Smooth muscle cell (in vitro differentiated cells): Measurements from ENCODE around the gene IFI35. TPM values are rescaled to one million over a fixed set of nuclear protein-coding genes. Genes with fewer than 3 reads are reported as not detected.
"Not testable (repeated sequence)": the region's sequence is repeated elsewhere in the genome, so short reads cannot be mapped to it uniquely, and the experiment has no call there.

Experiments used
- DNase-seq: peaks from one replicate; lab custom pipeline; 2025; ENCODE audit not compliant: unreplicated experiment; lab: John Stamatoyannopoulos, UW
- H2AFZ ChIP-seq: fragments of 200-600 bp; sonication (generic); 2 replicates; pipeline ENCODE4 v1.6.0; 2016; ENCODE audit warnings: antibody characterized with exemption, low read depth, mild to moderate bottlenecking
- H3F3A ChIP-seq: fragments of 200-600 bp; sonication (generic); 2 replicates; pipeline ENCODE4 v1.6.0; 2017; ENCODE audit warnings: antibody characterized with exemption, low read depth
- H3K27ac ChIP-seq: fragments of 200-600 bp; sonication (generic); 2 replicates; pipeline ENCODE4 v1.5.1; 2016; ENCODE audit warnings: low read depth, mild to moderate bottlenecking
- H3K27me3 ChIP-seq: fragments of 200-600 bp; sonication (generic); 2 replicates; pipeline ENCODE4 v1.6.1; 2016; ENCODE audit warnings: low read depth, mild to moderate bottlenecking
- H3K36me3 ChIP-seq: fragments of 200-600 bp; sonication (generic); 2 replicates; pipeline ENCODE4 v1.5.1; 2016; ENCODE audit warnings: low read depth
- H3K4me1 ChIP-seq: fragments of 200-600 bp; sonication (generic); 2 replicates; pipeline ENCODE4 v1.5.1; 2016; ENCODE audit warnings: low read depth
- H3K4me2 ChIP-seq: fragments of 200-600 bp; sonication (generic); 2 replicates; pipeline ENCODE4 v1.6.0; 2016; ENCODE audit warnings: mild to moderate bottlenecking
- H3K4me3 ChIP-seq: fragments of 200-600 bp; sonication (generic); 2 replicates; pipeline ENCODE4 v1.5.1; 2016; ENCODE audit warnings: mild to moderate bottlenecking
- H3K79me2 ChIP-seq: fragments of 200-600 bp; sonication (generic); 2 replicates; pipeline ENCODE4 v1.6.0; 2016; ENCODE audit warnings: low read depth, mild to moderate bottlenecking
- H3K9ac ChIP-seq: fragments of 200-600 bp; sonication (generic); 2 replicates; pipeline ENCODE4 v1.6.0; 2016; ENCODE audit warnings: low read depth
- H3K9me3 ChIP-seq: fragments of 200-600 bp; sonication (generic); replicated peaks from 2 replicates; pipeline ENCODE4 v1.5.1; 2016; ENCODE audit warnings: low read depth
- H4K20me1 ChIP-seq: fragments of 200-600 bp; sonication (generic); 2 replicates; pipeline ENCODE4 v1.6.0; 2016; ENCODE audit warnings: low read depth
- WGBS: methylation state at CpG from one replicate; pipeline ENCODE4 v1.1.7; 2016; ENCODE audit warnings: low lambda C conversion rate; 5-methylcytosine and 5-hydroxymethylcytosine counted together
- polyA plus RNA-seq: library from polyadenylated mRNA; unstranded; fragments of >200 nt; fragmentation: Nextera tagmentation; extraction: Ambion mirVana; gene quantifications from 2 replicates; pipeline ENCODE4 v1.2.1, GENCODE V29; 2016
- total RNA-seq: library from RNA; depleted of rRNA; stranded (reverse); fragments of >200 nt; gene quantifications from 2 replicates; pipeline ENCODE4 v1.2.3, GENCODE V29; 2014
- TF ChIP-seq, protein P1 (sequence below): fragments of 200-600 bp; sonication (generic); IDR thresholded peaks from 2 replicates; pipeline ENCODE4 v1.5.1; 2017; ENCODE audit warnings: borderline replicate concordance, mild to moderate bottlenecking, antibody characterized with exemption; ENCODE audit not compliant: insufficient read depth, poor library complexity, severe bottlenecking

IFI35 gene
- total and polyA plus RNA-seq, 2 experiments from 2014 or later, result 1.9 to 6.3 TPM

DNA sequence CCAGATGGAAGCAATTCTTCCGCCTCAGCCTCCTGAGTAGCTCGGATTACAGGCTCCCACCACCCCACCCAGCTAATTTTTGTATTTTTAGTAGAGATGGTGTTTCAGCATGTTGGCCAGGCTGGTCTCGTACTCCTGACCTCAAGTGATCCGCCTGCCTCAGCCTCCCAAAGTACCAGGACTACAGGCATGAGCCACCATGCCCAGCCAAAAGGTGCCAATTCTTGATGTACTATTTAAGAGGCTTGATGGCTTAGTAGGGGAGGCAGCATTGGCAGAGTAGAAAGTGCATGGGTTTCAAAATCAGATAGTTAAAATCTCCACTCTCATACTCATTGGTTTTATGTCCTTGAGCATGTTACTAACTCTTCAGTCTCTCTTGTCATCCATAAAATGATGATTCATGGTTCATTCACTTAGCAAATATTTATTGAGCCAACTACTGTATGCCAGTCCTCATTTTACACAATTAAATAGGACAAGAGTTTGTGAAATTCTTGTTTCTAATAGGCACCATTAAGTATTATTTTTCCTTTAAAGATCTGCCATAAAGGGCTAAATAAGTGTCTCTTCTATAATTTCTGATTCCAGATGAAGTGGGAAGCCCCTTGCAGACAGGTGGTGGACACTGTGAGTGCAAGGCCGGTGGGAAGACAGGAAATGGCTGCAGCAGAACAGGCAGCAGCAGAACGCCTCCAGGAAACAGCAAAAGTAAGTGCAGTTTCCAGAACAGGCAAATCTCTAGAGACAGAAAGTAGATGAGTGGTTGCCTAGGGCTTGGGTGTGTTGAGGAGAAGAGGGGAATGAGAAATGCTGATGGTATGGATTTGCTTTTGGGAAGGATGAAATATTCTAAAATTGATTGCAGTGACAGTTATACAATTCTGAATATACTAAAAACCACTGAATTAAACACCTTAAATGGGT, 16.6 kb upstream of the IFI35 start:
- Histone ChIP-seq H3K27me3 (no peaks in the 10 kb centered on the region), H3K4me1 (no peaks in the 10 kb centered on the region), H4K20me1 (peaks cover 6% of the 10 kb centered on the region), H3K9ac (no peak overlapping the region), H2AFZ (no peak overlapping the region), H3F3A (peaks cover 9% of the 10 kb centered on the region), H3K36me3 (peaks cover 22% of the 10 kb centered on the region), H3K4me3 (no peak overlapping the region), H3K27ac (peak overlapping the region; percentile 4), H3K79me2 (peaks cover under 1% of the 10 kb centered on the region), H3K9me3 (no peaks in the 10 kb centered on the region), H3K4me2 (no peak overlapping the region)
- TF ChIP-seq, protein P1, sequence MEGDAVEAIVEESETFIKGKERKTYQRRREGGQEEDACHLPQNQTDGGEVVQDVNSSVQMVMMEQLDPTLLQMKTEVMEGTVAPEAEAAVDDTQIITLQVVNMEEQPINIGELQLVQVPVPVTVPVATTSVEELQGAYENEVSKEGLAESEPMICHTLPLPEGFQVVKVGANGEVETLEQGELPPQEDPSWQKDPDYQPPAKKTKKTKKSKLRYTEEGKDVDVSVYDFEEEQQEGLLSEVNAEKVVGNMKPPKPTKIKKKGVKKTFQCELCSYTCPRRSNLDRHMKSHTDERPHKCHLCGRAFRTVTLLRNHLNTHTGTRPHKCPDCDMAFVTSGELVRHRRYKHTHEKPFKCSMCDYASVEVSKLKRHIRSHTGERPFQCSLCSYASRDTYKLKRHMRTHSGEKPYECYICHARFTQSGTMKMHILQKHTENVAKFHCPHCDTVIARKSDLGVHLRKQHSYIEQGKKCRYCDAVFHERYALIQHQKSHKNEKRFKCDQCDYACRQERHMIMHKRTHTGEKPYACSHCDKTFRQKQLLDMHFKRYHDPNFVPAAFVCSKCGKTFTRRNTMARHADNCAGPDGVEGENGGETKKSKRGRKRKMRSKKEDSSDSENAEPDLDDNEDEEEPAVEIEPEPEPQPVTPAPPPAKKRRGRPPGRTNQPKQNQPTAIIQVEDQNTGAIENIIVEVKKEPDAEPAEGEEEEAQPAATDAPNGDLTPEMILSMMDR, result no peak
- no peak for DNase-seq
- 93% methylated on average over 6 of the region's 6 CpGs for WGBS

DNA sequence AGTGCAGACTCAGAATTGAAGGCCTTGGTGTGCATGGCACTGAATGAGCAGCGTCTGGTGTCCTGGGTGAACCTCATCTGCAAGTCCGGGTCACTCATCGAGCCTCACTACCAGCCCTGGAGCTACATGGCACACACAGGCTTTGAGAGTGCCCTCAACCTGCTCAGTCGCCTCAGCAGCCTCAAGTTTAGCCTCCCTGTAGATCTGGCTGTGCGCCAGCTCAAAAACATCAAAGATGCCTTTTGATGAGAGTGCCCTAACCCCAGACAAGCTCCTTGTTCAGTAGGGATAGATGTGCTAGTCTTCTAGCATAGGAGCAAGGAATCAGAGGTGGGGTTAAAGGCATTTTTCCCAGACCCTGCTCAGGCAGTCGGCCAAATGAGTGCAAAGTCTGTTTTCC, 15.1 kb upstream of the IFI35 start:
- H2AFZ ChIP-seq, result no peak overlapping the region
- H4K20me1 ChIP-seq, result no peaks in the 10 kb centered on the region
- TF ChIP-seq, protein P1, result no peak
- DNase-seq, result no peak
- H3K9me3 ChIP-seq, result no peaks in the 10 kb centered on the region
- WGBS, result 97% methylated on average over 6 of the region's 6 CpGs
- no peaks in the 10 kb centered on the region for H3K4me1 ChIP-seq
- H3K79me2 ChIP-seq, result no peaks in the 10 kb centered on the region
- peaks cover 9% of the 10 kb centered on the region for H3F3A ChIP-seq
- no peak overlapping the region for H3K9ac ChIP-seq
- no peaks in the 10 kb centered on the region for H3K27me3 ChIP-seq
- peaks cover 22% of the 10 kb centered on the region for H3K36me3 ChIP-seq
- H3K4me3 ChIP-seq, result no peak overlapping the region
- H3K4me2 ChIP-seq, result no peak overlapping the region
- H3K27ac ChIP-seq, result no peak overlapping the region

DNA sequence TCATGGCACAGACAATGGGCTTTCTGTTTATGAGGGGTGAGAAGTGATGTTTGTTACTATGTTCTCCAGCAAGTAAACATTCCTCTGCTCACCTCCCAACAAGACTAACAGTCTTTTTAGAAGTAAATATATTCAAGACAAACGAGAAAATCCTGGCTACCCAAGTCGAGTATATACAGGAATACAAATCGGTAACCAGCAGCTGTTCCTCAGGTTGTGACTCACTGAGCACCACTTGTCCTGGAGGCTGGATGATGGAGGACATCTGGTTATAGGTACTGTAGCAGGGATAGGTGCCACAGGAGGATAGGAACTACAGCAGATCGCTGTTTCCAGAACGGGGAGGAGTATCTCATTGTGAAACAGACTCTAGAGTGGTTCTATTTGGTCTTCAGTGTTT, 13.7 kb upstream of the IFI35 start:
- H3K36me3 ChIP-seq, result peaks cover 10% of the 10 kb centered on the region
- no peak overlapping the region for H3K4me2 ChIP-seq
- H3K9ac ChIP-seq, result no peak overlapping the region
- no peaks in the 10 kb centered on the region for H3K27me3 ChIP-seq
- no peaks in the 10 kb centered on the region for H3K9me3 ChIP-seq
- TF ChIP-seq, protein P1, result no peak
- H3K79me2 ChIP-seq, result no peaks in the 10 kb centered on the region
- WGBS, result 94% methylated on average over 5 of the region's 5 CpGs
- H3K27ac ChIP-seq, result no peak overlapping the region
- H3K4me1 ChIP-seq, result no peaks in the 10 kb centered on the region
- no peak overlapping the region for H2AFZ ChIP-seq
- H3F3A ChIP-seq, result peaks cover 9% of the 10 kb centered on the region
- no peaks in the 10 kb centered on the region for H4K20me1 ChIP-seq
- H3K4me3 ChIP-seq, result no peak overlapping the region
- no peak for DNase-seq

DNA sequence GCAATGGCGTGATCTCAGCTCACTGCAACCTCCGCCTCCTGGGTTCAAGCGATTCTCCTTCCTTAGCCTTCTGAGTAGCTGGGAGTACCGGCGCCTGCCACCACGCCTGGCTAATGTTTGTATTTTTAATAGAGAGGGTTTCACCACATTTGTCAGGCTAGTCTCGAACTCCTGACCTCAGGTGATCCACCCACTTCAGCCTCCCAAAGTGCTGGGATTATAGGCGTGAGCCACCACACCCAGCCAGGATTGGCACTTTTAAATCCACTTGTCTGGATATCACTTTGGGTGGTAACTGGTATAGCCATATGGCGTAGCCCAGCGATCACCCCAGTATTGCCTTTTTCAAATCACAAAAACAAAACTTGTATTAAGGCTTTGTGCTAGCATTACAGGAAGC, 12.7 kb upstream of the IFI35 start:
- peaks cover 10% of the 10 kb centered on the region for H3F3A ChIP-seq
- H3K4me3 ChIP-seq, H3K9ac ChIP-seq, H3K4me1 ChIP-seq, H4K20me1 ChIP-seq, H3K27ac ChIP-seq, H3K27me3 ChIP-seq, DNase-seq, H3K4me2 ChIP-seq, H3K79me2 ChIP-seq, H3K36me3 ChIP-seq, H3K9me3 ChIP-seq, H2AFZ ChIP-seq: not testable (repeated sequence)
- 88% methylated on average over 10 of the region's 10 CpGs for WGBS
